Fibroblast of lung (primary cell): ENCODE data around the gene TRPM3. TPM values are rescaled to one million over a fixed set of nuclear protein-coding genes. Genes with fewer than 3 reads are reported as not detected.
A peak's percentile ranks its signal among the peaks of the same experiment; 100 is the strongest.

Source experiments
- DNase-seq, 2 donors: peaks; one replicate each; pipeline versions ENCODE4 v3.0.0 to v3.0.0-alpha.2; 2010; ENCODE audit warnings: low read depth in 2 of 2
- H2AFZ ChIP-seq: 2 replicates; pipeline ENCODE4 v1.5.1; 2012; ENCODE audit warnings: low read length, control low read depth, inconsistent platforms
- H3K27ac ChIP-seq: 2 replicates; pipeline ENCODE4 v1.5.1; 2011; ENCODE audit warnings: low read length, control low read depth; ENCODE audit not compliant: insufficient read depth
- H3K27me3 ChIP-seq: 2 replicates; pipeline ENCODE4 v1.5.1; 2011; ENCODE audit warnings: mild to moderate bottlenecking, low read length; ENCODE audit not compliant: control insufficient read depth, insufficient read depth
- H3K36me3 ChIP-seq: 2 replicates; pipeline ENCODE4 v1.5.1; 2011; ENCODE audit warnings: low read length; ENCODE audit not compliant: control insufficient read depth, insufficient read depth
- H3K4me1 ChIP-seq: 2 replicates; pipeline ENCODE4 v1.5.1; 2011; ENCODE audit warnings: low read length; ENCODE audit not compliant: control insufficient read depth, insufficient read depth; ENCODE audit errors: extremely low read depth
- H3K4me2 ChIP-seq: 2 replicates; pipeline ENCODE4 v1.5.1; 2011; ENCODE audit warnings: low read length, control low read depth; ENCODE audit not compliant: insufficient read depth; ENCODE audit errors: extremely low read depth
- H3K4me3 ChIP-seq, 4 experiments: fragments of 200-600 bp in 1 of 4; sonication (generic) in 1 of 4; replicated peaks in 1 of 4; 2 replicates each; pipeline ENCODE4 v1.5.1; 2011 to 2016; ENCODE audit warnings: low read length in 4 of 4, low read depth in 3 of 4, mild to moderate bottlenecking in 3 of 4, control low read depth in 2 of 4, inconsistent platforms in 1 of 4, mixed read lengths in 1 of 4; ENCODE audit not compliant: insufficient read depth in 1 of 4; ENCODE audit errors: control extremely low read depth in 1 of 4
- H3K79me2 ChIP-seq: 2 replicates; pipeline ENCODE4 v1.5.1; 2012; ENCODE audit warnings: mild to moderate bottlenecking, low read length, inconsistent platforms; ENCODE audit not compliant: control insufficient read depth, insufficient read depth
- H3K9ac ChIP-seq: 2 replicates; pipeline ENCODE4 v1.5.1; 2011; ENCODE audit warnings: mild to moderate bottlenecking, low read length, control low read depth; ENCODE audit not compliant: insufficient read depth
- H3K9me3 ChIP-seq: 2 replicates; pipeline ENCODE4 v1.5.1; 2012; ENCODE audit warnings: low read depth, low read length; ENCODE audit not compliant: control insufficient read depth, insufficient read depth
- H4K20me1 ChIP-seq: 2 replicates; pipeline ENCODE4 v1.5.1; 2011; ENCODE audit warnings: low read length; ENCODE audit not compliant: control insufficient read depth, insufficient read depth; ENCODE audit errors: extremely low read depth
- CTCF ChIP-seq, 2 donors: IDR thresholded peaks in 1 of 2; conservative IDR thresholded peaks in 1 of 2; 1 replicate in 1 of 2; 2 replicates in 1 of 2; pipeline ENCODE4 v1.5.1; 2011 to 2012; ENCODE audit warnings: low read length in 2 of 2, control low read depth in 1 of 2, inconsistent platforms in 1 of 2, low read depth in 1 of 2, mild to moderate bottlenecking in 1 of 2
- EZH2 ChIP-seq: IDR thresholded peaks from 2 replicates; pipeline ENCODE4 v1.5.1; 2012; ENCODE audit warnings: low read length, control low read depth, mild to moderate bottlenecking; ENCODE audit errors: missing control alignments
- polyA plus RNA-seq, 2 donors: library from polyadenylated mRNA; depleted of rRNA in 1 of 2; stranded (reverse) in 1 of 2; unstranded in 1 of 2; fragments of >200 nt; gene quantifications; 2 replicates each; pipeline ENCODE4 v1.2.1, GENCODE V29; 2011 to 2012; ENCODE audit warnings: missing spikeins in 1 of 2
- total RNA-seq: library from RNA; depleted of rRNA; stranded (reverse); fragments of >200 nt; gene quantifications from 2 replicates; pipeline ENCODE4 v1.2.1, GENCODE V29; 2014

The TRPM3 gene
- total and polyA plus RNA-seq, 2 donors (not counting 1 experiment from before 2014, with no cell fraction given), result 0.05 to 0.50 TPM

DNA sequence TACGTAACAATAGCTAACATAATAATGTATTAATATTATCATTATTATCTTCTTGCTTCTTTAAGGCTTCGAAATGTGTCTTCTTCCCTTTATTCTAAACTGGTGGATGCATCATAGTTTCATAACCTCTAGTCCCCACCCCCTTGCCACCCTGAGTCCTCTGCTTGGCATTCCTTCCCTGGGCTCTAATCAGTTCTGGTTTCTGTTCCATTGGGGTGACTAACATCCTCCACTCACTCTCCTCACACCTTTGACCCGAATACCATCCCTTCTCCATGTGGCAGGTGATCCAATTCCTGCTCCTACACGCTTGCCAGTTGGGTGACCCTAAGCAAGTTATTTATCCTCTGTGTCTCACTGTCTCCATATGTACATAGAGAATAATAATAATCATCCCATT, 286.1 kb downstream of the TRPM3 start:
- H2AFZ ChIP-seq, result no peak overlapping the region
- H3K27me3 ChIP-seq, result no peaks in the 10 kb centered on the region
- H3K9me3 ChIP-seq, result no peaks in the 10 kb centered on the region
- no peaks in the 10 kb centered on the region for H3K79me2 ChIP-seq
- H3K4me1 ChIP-seq, result no peaks in the 10 kb centered on the region
- peak in 1 of 2 donors; percentile 1 for DNase-seq
- H3K36me3 ChIP-seq, result no peaks in the 10 kb centered on the region
- H3K4me3 ChIP-seq, result no peak overlapping the region
- H3K4me2 ChIP-seq, result no peak overlapping the region
- no peaks in the 10 kb centered on the region for H4K20me1 ChIP-seq
- H3K27ac ChIP-seq, result no peak overlapping the region
- TF ChIP-seq CTCF (conservative IDR thresholded peaks at IDR 0.05 in 1 of 2, IDR thresholded peaks at IDR 0.05 in 1 of 2; ENCODE audit: low read depth in 1 of 2, low read length in 2 of 2), result no peak
- TF ChIP-seq EZH2, result no peak
- no peak overlapping the region for H3K9ac ChIP-seq

DNA sequence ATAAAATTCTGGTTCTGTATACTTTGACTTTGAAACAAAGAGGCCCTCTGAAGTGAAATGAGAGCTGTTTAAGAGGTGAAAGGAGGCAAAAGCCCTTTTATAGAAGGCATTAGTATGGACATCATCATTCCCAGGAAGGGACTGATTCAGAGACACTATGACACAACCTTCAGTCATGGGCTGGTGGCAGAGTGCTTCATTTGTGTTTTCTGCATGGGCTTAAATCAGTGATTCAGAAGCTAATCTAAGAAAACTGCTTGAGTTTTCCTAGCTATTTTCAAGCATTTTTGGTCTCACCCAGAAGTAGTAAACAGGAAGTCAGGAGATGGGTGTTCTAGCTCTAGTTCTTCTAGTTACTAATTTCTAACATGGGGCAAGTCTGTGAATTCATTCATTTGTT, 288.9 kb downstream of the TRPM3 start:
- Histone ChIP-seq H4K20me1 (no peaks in the 10 kb centered on the region), H3K4me3 (no peak overlapping the region), H3K36me3 (no peaks in the 10 kb centered on the region), H3K4me1 (no peaks in the 10 kb centered on the region), H2AFZ (no peak overlapping the region), H3K9ac (no peak overlapping the region), H3K9me3 (no peaks in the 10 kb centered on the region), H3K4me2 (no peak overlapping the region), H3K27ac (no peak overlapping the region), H3K27me3 (no peaks in the 10 kb centered on the region), H3K79me2 (no peaks in the 10 kb centered on the region)
- TF ChIP-seq CTCF (conservative IDR thresholded peaks at IDR 0.05 in 1 of 2, IDR thresholded peaks at IDR 0.05 in 1 of 2; ENCODE audit: low read depth in 1 of 2, low read length in 2 of 2) (no peak), EZH2 (no peak)
- no peak for DNase-seq

DNA sequence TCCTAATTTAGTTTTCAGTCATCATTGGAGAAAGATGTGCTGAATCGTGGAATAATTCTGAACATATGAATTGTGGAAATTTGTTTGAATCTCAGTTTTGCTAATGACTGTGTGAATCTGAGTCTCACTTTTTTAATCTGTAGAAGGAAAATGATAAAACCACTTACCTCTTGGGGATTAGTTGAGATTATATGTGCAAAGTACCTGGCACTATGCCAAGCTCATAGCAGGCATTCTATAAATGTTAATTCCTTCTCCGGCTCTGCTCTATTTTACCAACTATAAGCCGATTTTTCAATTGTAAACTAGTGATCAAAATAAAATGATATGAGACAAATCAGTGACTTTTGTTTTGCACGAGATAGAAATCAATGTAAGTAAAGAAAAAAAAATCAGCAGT, 290.8 kb downstream of the TRPM3 start:
- Histone ChIP-seq H3K9ac (no peak overlapping the region), H2AFZ (no peak overlapping the region), H3K4me2 (no peak overlapping the region), H3K4me3 (no peak overlapping the region), H4K20me1 (no peaks in the 10 kb centered on the region), H3K36me3 (no peaks in the 10 kb centered on the region), H3K27me3 (no peaks in the 10 kb centered on the region), H3K27ac (no peak overlapping the region), H3K79me2 (no peaks in the 10 kb centered on the region), H3K4me1 (no peaks in the 10 kb centered on the region), H3K9me3 (no peaks in the 10 kb centered on the region)
- no peak for DNase-seq
- TF ChIP-seq EZH2 (no peak), CTCF (conservative IDR thresholded peaks at IDR 0.05 in 1 of 2, IDR thresholded peaks at IDR 0.05 in 1 of 2; ENCODE audit: low read depth in 1 of 2, low read length in 2 of 2) (no peak)
